Epithelial cell of alveolus of lung (primary cell): ENCODE measurements around the gene NCR1. TPM values are rescaled to one million over a fixed set of nuclear protein-coding genes. Genes with fewer than 3 reads are reported as not detected.

Experiments used
- total RNA-seq: library from RNA; depleted of rRNA; stranded (reverse); fragments of >200 nt; gene quantifications from 2 replicates; pipeline ENCODE4 v1.2.1, GENCODE V29; 2015

Gene NCR1
- total RNA-seq, result not detected in 2 replicates

DNA sequence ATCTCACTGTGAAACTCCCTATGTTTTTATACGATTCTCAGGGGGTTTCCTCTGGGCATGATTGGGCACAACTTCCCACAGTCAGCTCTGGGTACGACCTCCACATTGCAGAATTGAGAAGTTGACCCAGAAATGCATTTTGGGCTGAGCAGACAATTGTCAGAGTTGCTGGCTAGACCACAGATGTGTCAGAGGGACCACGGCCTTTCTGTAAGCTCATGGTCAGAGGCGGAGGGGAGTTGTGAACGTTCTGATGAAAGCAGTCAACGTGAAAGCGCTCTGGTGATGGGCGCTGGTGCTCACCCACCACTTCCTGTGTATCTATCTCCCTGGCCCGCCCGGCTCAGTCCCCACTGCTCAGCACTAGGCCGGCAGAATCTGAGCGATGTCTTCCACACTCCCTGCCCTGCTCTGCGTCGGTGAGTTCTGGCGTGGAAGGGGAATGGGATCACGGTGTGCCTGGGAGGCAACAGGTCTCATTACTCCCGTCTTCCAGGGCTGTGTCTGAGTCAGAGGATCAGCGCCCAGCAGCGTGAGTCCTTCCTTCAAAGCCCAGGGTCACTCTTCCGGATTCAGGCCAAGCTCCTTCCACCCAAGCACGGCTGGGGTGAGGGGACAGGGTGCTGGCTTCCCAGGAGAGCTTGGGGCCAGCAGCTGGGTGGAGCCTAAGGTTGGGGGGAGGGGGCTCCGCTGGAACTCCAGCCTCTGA lies at the start of gene NCR1:
NCR1 (plus strand) TSS at position 346 of the 709 bp plus-strand sequence; CDS start at position 386, 40 bp downstream.

GRCh38 chr19:54873990-54874389 lies 32.0 kb upstream of the NCR1 start, which contains the start of gene FCAR:
TSS of gene FCAR (plus strand) at chr19:54874235. CDS start at chr19:54874290, 55 bp downstream.

DNA sequence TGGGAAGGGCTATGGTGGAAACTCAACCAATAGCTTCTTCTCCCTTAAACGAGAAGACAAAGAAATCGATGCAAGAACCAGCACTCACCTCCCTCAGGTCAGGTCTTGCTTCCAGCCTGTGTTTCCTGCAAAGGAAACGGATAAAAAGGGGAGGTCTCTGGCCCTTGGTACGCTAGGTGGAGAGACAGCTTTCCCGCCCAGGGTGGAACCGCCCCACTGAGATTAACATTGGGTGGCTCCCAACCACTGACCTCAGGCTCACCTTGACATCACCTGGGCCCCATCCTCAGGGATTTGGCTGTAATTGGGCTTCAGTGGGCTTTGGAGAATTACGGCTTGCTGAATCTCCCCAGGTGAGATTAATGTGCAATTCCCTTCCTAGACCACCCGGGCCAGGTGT lies 41.4 kb downstream of the NCR1 start, which contains the start of gene NLRP7:
NLRP7 (minus strand) TSS at position 150 of the 400 bp plus-strand sequence.

Other genes starting within 250 kb of the NCR1 start
- not detected in 2 replicates for gene LILRB4, start 243.2 kb upstream of the NCR1 start, total RNA-seq
- not detected in 2 replicates for gene KIR3DL3, start 181.7 kb upstream of the NCR1 start, total RNA-seq
- gene KIR2DL3, start 167.6 kb upstream of the NCR1 start, total RNA-seq, result not detected in 2 replicates
- not detected in 2 replicates for gene KIR2DL1, start 136.4 kb upstream of the NCR1 start, total RNA-seq
- not detected in 2 replicates for gene KIR2DL4, start 102.5 kb upstream of the NCR1 start, total RNA-seq
- gene KIR3DL1, start 89.7 kb upstream of the NCR1 start, total RNA-seq, result not detected in 2 replicates
- not detected in 2 replicates for gene KIR2DS4, start 73.5 kb upstream of the NCR1 start, total RNA-seq
- not detected in 2 replicates for gene KIR3DL2, start 55.7 kb upstream of the NCR1 start, total RNA-seq
- not detected in 2 replicates for gene FCAR, start 31.9 kb upstream of the NCR1 start, total RNA-seq
- not detected in 2 replicates for gene NLRP7, start 41.4 kb downstream of the NCR1 start, total RNA-seq
- 1.9 TPM in 1 of 2 replicates, not detected in the other for gene NLRP2, start 60.2 kb downstream of the NCR1 start, total RNA-seq
- not detected in 2 replicates for gene GP6, start 132.1 kb downstream of the NCR1 start, total RNA-seq
- 9.2 and 16.6 TPM in 2 replicates for gene RDH13, start 157.0 kb downstream of the NCR1 start, total RNA-seq
- 0.64 and 6.5 TPM in 2 replicates for gene EPS8L1, start 169.7 kb downstream of the NCR1 start, total RNA-seq
- 45.6 and 47.1 TPM in 2 replicates for gene PPP1R12C, start 211.5 kb downstream of the NCR1 start, total RNA-seq
- gene TNNT1, start 243.1 kb downstream of the NCR1 start, total RNA-seq, result 6.7 and 20.3 TPM in 2 replicates